Activated T-helper 2 cell treated with anti-CD3 and anti-CD28 coated beads, Interferon-gamma antibody, Interleukin-2, Interleukin-4, amounts not matched to agents 10 μg/mL and 5 μg/mL and 100 μg/mL, durations not matched to agents 14 hours and 24 hours and 36 hours (primary cell): ENCODE measurements around the gene PMVK. TPM values are rescaled to one million over a fixed set of nuclear protein-coding genes. Genes with fewer than 3 reads are reported as not detected.
A peak's percentile ranks its signal among the peaks of the same experiment; 100 is the strongest.

Experiments used
- DNase-seq: peaks from one replicate; pipeline ENCODE4 v3.0.0; 2021; ENCODE audit warnings: low spot score
- H3K27ac Mint-ChIP-seq: one replicate; pipeline ENCODE4 v1.8.0; 2021; ENCODE audit warnings: mixed read lengths
- H3K27me3 Mint-ChIP-seq: one replicate; pipeline ENCODE4 v1.8.0; 2021; ENCODE audit warnings: low read depth, mixed read lengths
- H3K36me3 Mint-ChIP-seq: one replicate; pipeline ENCODE4 v1.8.0; 2021; ENCODE audit warnings: low read depth, mixed read lengths
- H3K4me1 Mint-ChIP-seq: one replicate; pipeline ENCODE4 v1.8.0; 2021; ENCODE audit warnings: low read depth, mixed read lengths
- H3K4me3 Mint-ChIP-seq: one replicate; pipeline ENCODE4 v1.8.0; 2021; ENCODE audit warnings: low read depth, mild to moderate bottlenecking, moderate library complexity, mixed read lengths
- H3K9me3 Mint-ChIP-seq: one replicate; pipeline ENCODE4 v1.8.0; 2021; ENCODE audit warnings: mixed read lengths
- intact Hi-C: fragments of 100-400 bp; cut with micrococcal nuclease; formaldehyde crosslinking; loops from one replicate; pipeline ENCODE4 v1.15.1; 2023
- total RNA-seq: library from RNA; stranded (reverse); gene quantifications from 2 replicates; pipeline ENCODE4 v1.2.3, GENCODE V29; 2022

Gene PMVK
- total RNA-seq, 1 donor from 2014 or later, result 44.8 TPM

DNA sequence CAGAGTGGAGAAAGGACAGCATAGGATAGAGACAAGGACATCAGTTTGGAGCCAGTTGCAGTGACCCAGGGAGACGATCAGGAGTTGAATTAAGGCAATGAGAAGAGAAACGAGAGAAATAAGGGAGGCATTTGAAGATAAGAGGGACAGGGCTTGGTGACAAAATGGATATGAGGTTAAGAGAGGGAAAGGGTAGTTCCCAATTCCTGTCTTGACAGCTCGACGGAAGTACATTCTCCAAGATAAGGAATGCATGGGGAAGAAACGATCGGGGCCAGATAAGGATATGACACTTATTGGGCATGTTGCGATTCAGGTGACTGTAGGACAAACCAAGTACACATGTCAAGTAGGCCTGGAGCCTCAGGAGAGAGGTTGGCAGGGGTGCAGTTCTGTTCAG is 47.8 kb downstream of the PMVK start:
- peaks cover 27% of the 10 kb centered on the region for H3K4me1 Mint-ChIP-seq
- no peak overlapping the region for H3K4me3 Mint-ChIP-seq
- peaks cover 12% of the 10 kb centered on the region for H3K27me3 Mint-ChIP-seq
- H3K27ac Mint-ChIP-seq, result no peak overlapping the region
- no peak for DNase-seq
- intact Hi-C loops, result no loop called here
- no peaks in the 10 kb centered on the region for H3K9me3 Mint-ChIP-seq
- no peaks in the 10 kb centered on the region for H3K36me3 Mint-ChIP-seq

DNA sequence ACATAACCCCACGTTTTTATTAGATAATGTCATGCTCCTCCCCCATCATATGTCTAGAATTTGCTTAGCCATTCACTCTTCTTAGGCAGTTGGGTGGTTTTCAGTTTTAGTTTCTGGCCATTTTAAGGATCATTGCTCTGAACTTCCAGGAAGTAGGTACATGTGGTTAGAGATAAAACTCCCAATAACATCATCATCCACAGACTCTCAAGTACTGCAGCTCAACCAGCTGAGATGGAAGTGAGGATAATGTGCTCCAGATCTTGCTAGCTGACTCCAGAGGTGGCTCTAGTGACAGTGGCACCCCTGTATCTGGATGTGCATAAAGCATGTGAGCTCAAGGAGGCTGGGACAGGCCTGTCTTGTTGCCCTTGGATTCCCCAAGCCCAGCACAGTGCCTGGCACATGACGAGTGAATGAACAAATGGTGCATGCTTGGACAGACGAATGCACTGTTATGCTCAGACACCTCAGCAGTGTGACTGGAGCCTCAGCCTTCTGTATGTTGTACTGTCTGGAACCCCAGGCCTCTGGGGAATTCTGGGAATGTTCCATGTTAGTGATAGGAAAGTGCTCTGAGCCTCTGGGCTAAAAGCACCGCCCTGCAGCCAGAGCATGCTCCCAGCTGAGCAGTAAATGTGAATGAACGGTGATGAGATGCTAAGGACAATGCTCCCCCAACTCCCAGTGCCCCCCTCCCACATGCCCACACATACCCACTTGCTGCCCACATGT is 50.1 kb downstream of the PMVK start:
- intact Hi-C loops, result no loop called here
- no peak for DNase-seq
- H3K9me3 Mint-ChIP-seq, result no peaks in the 10 kb centered on the region
- H3K27me3 Mint-ChIP-seq, result peaks cover 3% of the 10 kb centered on the region
- H3K27ac Mint-ChIP-seq, result peak overlapping the region; percentile 7
- no peaks in the 10 kb centered on the region for H3K36me3 Mint-ChIP-seq
- peaks cover 27% of the 10 kb centered on the region for H3K4me1 Mint-ChIP-seq
- no peak overlapping the region for H3K4me3 Mint-ChIP-seq

GRCh38 chr1:154884869-154885701 is 51.4 kb downstream of the PMVK start:
- no peak overlapping the region for H3K4me3 Mint-ChIP-seq
- H3K4me1 Mint-ChIP-seq, result peaks cover 27% of the 10 kb centered on the region
- no peak for DNase-seq
- intact Hi-C loops, result no loop called here
- peaks cover 1% of the 10 kb centered on the region for H3K27me3 Mint-ChIP-seq
- no peaks in the 10 kb centered on the region for H3K9me3 Mint-ChIP-seq
- H3K27ac Mint-ChIP-seq, result no peak overlapping the region
- H3K36me3 Mint-ChIP-seq, result no peaks in the 10 kb centered on the region

DNA sequence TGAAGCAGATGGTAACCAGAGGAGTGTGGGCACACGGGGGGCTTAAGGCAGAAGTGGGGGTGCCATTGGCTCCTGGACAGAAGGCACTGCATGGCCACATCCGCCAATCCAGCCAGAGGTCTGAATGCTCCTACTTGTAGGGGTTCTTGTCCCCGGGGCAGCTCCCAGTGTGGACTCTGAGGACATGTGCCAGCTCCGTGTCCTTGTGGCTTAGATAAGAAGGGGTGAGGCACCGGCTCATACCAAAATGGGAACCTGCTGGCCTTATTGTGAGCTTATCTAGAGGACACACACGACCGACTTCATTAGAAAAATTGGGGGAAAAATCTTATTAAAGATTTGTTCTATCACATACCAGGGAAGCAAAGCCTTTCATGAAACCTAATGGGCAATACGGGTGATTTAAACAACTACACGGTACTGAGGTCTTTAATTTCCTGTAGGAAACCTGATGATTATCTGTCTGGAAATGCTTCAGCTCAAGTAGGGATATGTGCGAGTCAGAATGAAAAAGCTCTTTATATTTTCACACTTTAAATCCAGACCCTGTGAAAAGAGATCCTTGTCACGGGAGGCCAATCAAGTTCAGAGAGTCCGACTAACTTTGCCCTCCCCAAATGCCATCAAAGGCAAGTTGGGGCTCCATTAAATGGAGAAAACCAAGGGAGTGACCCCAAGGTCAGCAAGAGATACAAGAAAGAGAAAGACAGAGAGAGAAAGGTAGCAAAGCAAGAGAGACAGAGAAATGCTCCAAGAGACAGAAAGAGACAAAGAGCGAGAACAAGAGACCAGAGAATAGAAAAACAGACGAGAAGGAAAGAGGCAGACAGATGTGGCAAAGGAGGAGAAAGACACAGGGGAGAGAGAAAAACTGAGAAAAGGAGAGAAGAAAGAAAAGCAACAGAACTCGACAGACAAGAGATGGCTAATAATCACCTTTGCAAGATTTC is 52.3 kb downstream of the PMVK start:
- Mint-ChIP-seq H3K4me1 (peaks cover 27% of the 10 kb centered on the region), H3K27ac (no peak overlapping the region), H3K27me3 (peaks cover 1% of the 10 kb centered on the region), H3K4me3 (no peak overlapping the region), H3K36me3 (no peaks in the 10 kb centered on the region), H3K9me3 (no peaks in the 10 kb centered on the region)
- no peak for DNase-seq
- intact Hi-C loops, result no loop called here

DNA sequence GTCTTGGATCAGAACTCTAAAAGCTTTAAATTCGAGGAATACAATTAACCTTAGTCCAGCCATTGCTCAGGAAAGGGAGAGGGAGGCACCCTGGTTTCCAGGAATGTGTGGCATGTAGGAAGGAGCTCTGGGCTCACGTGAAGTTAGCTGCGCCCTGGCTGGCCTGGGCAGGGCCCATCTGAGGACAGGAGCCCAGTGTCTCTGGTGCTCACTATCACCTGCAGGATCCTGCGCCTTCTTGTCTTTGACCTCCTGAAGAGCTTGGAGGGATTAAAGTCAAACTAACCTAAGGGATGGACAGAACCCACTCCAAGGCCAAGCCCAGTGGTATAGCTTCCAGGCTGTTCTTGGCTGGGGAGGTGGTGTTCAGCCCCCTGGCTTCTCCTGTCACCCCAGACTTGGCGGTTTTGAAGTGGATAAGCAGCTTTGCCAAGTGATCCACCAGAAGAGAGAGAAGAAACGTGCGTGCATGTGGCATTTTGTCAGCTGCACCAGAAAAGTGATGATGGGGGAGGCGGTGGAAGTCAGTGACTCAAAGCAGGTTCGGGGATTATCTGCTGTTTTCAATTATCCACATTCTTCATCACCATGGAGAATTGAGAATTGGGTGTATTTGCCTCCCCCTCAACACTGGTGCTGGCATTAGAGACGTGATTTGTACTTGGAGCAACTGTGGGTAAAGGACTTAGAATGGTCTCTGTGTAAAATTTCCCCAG is 54.5 kb downstream of the PMVK start:
- no peaks in the 10 kb centered on the region for H3K9me3 Mint-ChIP-seq
- no peak overlapping the region for H3K27ac Mint-ChIP-seq
- intact Hi-C loops, result no loop called here
- H3K4me3 Mint-ChIP-seq, result no peak overlapping the region
- no peaks in the 10 kb centered on the region for H3K36me3 Mint-ChIP-seq
- peaks cover 21% of the 10 kb centered on the region for H3K4me1 Mint-ChIP-seq
- DNase-seq, result no peak
- H3K27me3 Mint-ChIP-seq, result no peaks in the 10 kb centered on the region

DNA sequence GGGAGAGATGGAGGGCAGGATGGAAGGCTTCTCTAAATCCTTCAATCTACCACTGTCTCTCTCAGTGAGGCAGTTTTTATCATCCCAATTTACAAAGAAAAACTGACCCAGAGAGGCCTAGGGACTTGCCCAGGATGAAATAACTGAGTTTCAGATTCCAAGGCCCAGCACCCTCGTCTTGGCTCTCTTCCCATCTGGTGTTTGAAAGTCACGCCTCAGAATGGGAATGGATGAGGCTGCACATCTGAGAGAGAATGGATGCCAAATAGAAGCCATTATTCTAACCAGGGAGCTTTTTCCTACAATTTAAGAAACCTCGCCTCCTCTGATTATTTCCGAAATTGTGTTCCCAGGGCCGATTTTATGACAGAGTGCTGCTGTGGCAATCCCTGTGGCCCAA is 55.8 kb downstream of the PMVK start:
- Mint-ChIP-seq H3K9me3 (no peaks in the 10 kb centered on the region), H3K36me3 (no peaks in the 10 kb centered on the region), H3K27me3 (no peaks in the 10 kb centered on the region), H3K4me3 (no peak overlapping the region), H3K4me1 (peaks cover 8% of the 10 kb centered on the region), H3K27ac (no peak overlapping the region)
- intact Hi-C loops, result no loop called here
- DNase-seq, result no peak

GRCh38 chr1:154879038-154879421 is 57.5 kb downstream of the PMVK start:
- Mint-ChIP-seq H3K27me3 (no peaks in the 10 kb centered on the region), H3K4me3 (no peak overlapping the region), H3K36me3 (no peaks in the 10 kb centered on the region), H3K9me3 (no peaks in the 10 kb centered on the region), H3K4me1 (peaks cover 7% of the 10 kb centered on the region), H3K27ac (no peak overlapping the region)
- intact Hi-C loops, result loop anchor here (2.0 to 5.0 kb wide), 2 partner anchors 122 to 320 kb away; partner anchors contain the start of gene UBE2Q1
- DNase-seq, result no peak

DNA sequence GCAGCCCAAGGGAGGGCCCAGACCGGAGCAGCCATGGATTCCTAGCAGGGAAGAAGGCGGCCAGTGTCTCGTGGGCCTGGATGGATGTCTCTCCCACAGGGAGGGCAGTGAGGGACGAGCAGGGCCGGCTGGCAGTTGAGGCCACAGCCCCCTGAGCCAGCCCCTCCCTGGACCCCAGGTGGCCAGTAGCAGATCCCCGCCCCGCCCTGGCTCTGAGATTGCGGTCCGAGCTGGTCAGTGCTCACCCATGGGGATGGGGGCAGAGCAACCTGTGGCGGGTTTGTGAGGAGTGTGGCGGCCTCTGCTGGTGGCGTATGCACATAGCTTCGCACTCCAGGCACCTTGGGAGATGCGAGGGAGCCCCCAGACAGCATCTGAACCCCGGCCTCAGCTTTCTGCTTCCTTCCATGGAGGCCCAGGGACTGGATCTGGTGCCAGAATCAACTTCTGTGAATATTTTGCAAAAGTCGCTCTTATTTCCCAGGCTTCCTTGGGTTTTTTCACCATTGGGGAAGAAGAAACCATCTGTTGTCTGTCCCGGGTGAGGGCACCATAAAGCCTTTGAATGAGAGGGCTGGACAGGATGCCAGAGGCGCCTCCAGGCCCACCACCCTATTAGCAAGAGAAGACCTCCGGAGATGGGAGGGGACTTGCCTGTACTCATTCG is 58.0 kb downstream of the PMVK start:
- H3K27ac Mint-ChIP-seq, result no peak overlapping the region
- no peaks in the 10 kb centered on the region for H3K36me3 Mint-ChIP-seq
- no peaks in the 10 kb centered on the region for H3K27me3 Mint-ChIP-seq
- intact Hi-C loops, result loop anchor here (1.0 to 5.0 kb wide), 3 partner anchors 121 to 320 kb away; partner anchors contain the start of gene UBE2Q1
- no peak overlapping the region for H3K4me3 Mint-ChIP-seq
- peaks cover 9% of the 10 kb centered on the region for H3K4me1 Mint-ChIP-seq
- H3K9me3 Mint-ChIP-seq, result no peaks in the 10 kb centered on the region
- peak; percentile 63 for DNase-seq

GRCh38 chr1:154877370-154877974 is 59.0 kb downstream of the PMVK start:
- no peak overlapping the region for H3K4me3 Mint-ChIP-seq
- intact Hi-C loops, result loop anchor here (5.0 kb wide), 1 partner anchor 120 kb away; no protein-coding TSS in a partner anchor
- H3K4me1 Mint-ChIP-seq, result peaks cover 9% of the 10 kb centered on the region
- H3K27ac Mint-ChIP-seq, result no peak overlapping the region
- no peaks in the 10 kb centered on the region for H3K9me3 Mint-ChIP-seq
- H3K27me3 Mint-ChIP-seq, result no peaks in the 10 kb centered on the region
- H3K36me3 Mint-ChIP-seq, result no peaks in the 10 kb centered on the region
- DNase-seq, result no peak

DNA sequence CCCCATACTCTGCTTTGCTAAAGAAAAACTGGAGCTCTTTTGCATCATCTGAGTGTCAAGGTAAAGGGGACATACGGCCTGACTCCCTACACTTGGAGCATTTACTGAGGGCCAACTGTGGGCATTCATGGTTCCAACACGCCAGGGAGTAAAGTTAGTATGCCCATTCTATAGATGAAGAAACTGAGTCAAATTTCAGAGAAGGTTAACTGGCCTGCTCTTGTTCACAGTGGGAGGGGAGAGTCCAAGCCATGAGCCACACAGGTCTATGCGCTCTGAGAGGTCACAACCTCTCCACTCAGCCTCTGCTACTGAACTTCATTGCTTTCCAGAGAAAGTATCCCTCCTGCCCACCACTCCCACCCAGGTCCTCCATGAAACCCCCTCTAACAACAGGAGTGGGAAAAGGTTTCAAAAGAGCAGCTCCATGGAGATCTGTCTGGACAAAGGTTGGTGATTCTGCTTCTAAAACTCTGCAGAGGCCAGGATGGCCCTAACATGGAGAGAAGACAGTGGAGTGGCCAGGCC is 59.6 kb downstream of the PMVK start:
- no peak for DNase-seq
- Mint-ChIP-seq H3K27me3 (no peaks in the 10 kb centered on the region), H3K36me3 (no peaks in the 10 kb centered on the region), H3K27ac (no peak overlapping the region), H3K4me3 (no peak overlapping the region), H3K9me3 (no peaks in the 10 kb centered on the region), H3K4me1 (peaks cover 9% of the 10 kb centered on the region)
- intact Hi-C loops, result loop anchor here (5.0 kb wide), 1 partner anchor 120 kb away; no protein-coding TSS in a partner anchor
